GDM1 (cell line): Measurements from ENCODE around the gene PFDN6.

Source experiments
- DNase-seq: peaks from one replicate; lab custom pipeline; 2025; lab: John Stamatoyannopoulos, UW

PFDN6 gene

DNA sequence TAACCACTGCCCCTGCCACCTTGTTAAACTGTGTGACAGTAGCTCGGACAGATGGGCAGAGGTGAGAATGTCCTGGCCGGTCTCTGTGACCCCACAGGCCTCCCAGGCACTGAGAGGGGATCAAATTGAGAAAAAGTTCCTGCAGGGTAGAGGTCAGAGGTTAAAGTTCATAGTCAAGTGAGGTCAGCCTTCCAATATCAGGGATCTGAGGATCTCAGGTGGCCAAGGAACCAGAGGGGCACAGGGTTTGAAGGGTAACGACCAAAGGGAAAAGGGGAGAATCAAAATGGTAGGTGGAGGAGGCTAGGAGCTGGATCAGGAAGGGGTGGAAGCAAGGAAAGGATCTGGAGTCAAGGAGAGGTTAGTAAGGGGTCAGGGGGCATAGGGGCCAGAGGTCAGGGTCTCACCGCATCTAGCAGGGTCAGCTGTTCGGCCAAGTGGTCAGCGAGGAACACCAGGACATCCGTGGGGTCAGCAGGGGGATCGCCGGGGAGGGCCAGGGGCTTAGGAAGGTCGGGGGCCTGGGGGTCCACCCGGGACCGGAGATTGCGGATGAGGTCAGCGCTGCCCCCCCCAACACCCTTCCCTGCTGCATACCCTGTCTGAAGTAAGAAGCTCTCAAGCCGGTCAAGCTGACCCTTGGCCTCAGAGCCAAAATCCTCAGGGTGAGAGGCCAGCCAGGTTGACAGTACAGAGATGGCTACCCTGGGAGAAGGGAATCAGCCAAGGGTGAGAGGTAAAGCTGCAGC is 6.4 kb downstream of the PFDN6 start:
- no peak for DNase-seq

DNA sequence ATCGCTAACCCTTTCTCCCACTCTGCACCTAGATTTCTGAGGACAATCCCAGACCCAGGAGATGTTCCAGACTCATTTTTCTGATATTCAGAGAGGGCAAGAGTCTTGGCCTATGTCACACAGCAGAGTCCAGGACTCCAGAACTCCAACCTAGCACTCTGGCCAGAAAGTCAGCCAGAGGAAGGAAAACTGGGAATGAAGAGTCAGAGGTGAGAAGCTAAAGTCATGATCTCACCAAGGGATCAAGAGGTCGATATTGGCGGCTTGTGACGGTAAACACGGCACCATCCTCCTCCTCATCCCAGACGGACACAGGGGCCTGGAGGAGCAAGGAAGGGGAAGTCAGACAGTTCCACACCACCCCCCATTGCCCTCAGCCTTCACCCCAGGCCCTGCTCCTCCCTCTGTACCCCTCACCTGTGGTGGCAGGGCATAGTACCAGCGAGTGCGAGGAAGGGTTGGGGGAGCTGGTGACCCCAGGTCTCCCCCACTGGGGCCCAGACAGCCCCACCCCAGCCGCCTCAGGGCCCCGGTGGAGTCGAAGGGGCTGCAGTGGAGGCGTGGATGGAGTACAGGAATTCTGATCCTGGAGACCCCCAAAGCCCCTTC is 7.5 kb downstream of the PFDN6 start:
- no peak for DNase-seq

DNA sequence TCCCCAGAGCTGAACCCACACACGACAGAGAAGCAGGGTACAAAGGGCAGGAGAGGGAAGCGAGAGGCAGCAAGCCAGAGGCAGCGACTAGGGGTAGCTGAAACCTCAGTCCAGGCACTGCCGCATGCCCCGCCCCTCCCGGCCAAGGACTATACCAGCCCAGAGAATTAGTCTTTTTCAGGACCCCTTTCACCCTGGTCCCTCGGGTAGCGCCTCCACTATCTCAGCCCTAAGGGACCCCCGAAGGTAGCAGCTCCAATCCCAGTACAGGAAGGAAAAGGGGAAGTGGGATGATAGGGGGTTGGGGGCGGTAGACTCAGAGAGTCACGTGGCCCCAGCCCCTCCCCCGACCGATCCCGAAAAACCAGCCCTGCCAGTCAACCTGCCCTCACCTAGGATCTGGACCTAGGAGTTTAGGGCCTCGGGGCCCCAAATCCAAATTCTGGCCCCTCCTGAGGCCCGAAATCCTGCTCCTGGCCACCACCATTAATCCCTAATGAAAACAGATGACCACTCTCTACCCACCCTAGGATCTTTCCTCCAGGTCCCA is 8.1 kb downstream of the PFDN6 start:
- DNase-seq, result no peak

DNA sequence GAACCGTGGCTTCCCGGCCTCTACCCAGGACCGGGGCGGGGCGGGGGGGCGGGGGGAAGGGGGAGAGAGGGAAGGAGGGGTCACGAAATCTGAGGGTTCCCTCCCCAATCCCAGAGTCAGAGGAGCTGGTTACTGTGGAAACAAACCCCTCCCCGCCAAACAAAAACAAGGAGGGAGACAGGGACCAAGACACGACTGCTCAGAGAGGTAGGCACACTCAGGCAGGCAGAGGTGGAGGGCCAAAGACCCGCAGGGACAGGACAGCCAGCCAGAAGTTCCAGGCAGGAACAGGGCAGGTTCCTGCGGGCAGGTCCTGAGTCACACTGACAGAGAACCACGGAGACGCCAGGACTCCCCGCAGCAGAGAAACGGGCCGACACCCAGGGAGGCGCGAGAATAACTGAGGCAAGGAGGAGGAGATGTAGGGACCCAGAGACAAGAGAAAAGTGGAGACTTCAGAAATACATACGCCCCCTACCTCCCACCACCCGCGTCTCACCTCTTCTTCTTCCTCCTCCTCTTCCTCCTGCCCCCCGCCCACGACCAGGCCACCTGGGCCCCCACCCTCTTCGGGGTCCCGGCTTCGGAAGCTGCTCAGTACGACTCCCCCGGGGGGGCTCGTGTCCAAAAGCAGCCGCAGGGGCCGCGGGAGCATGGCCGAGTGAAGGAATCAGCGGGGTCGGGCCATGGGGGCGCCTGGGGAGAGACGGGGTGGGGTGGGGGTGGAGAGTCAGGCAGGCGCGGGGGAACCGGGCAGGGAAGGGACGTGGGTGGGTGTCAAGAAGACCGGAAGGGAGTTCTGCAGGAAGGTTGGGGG is 8.8 kb downstream of the PFDN6 start:
- peak; percentile 23 for DNase-seq

DNA sequence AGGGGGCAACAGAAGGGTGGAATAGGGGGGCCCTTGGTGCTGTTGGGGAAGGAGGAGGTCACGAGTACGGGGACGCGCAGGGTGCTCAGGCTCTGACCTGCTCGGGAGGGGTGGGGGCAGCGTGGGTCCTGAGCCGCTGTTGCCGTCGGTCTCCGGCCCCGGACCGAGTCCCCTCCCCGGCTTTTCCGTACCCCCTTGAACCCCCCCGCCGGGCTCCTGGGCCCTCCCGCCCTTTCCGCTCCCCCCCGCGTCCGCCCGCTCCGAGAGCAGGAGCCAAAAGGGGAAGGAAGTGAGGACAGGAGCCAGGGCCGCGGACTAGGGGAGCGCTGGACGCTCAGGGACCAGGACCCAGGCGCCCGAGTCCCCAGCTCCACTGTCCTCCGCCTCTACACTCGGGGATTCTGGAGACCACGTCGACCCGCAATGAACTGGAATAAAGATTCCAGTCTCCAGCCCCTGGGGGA is 9.4 kb downstream of the PFDN6 start, which contains the start of gene RGL2:
TSS of gene RGL2 (minus strand) at position 170 of the 464 bp plus-strand sequence. CDS start 332 bp downstream, outside the sequence.
- DNase-seq, result peak; percentile 77

DNA sequence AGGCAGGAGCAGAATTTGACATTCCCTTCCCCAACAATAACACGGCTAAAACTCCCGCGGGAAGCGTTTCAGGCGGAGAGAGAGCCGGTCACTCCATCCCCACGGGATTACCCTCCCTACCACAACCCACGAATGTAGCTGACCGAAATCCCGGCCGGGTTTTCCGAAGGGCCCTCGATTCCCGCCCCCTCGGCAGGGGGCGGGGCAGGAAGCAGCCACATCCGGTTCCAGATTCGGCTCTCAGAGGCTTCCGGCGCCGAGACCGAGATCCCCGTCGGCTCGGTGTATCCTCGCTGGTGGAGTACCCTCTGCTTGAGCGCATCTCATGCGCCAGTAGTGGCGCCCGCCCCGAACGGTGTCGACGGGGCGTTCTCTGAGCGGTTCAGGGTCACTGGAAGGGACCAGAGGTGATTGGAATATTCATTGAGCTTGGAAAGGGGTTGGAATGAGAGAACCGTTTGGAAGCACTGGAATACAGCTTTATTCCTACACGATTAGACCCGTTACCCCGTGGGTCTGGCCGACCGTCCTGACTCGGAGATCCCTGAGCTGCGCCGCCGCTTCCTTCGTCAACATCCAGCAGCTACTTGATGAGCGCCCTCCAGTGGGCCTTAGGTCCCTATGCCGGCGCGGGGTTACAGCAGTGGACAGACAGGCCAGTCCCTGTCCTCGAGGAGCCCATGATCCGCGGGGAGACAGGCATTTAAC is 10.0 kb downstream of the PFDN6 start:
- peak; percentile 88 for DNase-seq

DNA sequence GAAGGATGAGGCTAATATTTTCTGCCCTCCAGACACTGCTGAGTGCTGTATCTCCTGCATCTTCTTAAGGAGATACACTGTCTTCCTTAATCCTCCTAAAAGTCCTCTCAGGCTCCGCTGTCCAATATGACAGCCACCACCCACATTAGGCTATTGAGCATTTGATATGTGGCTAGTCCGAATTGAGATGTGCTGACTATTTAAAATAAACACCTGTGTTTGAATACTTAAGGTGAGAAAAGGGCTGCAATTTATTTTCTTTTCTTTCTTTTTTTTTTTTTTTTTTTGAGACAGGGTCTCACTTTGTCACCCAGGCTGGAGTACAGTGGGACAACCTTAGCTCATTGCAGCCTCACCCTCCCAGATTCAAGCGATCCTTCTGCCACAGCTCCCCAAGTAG is 12.5 kb downstream of the PFDN6 start:
- no peak for DNase-seq

DNA sequence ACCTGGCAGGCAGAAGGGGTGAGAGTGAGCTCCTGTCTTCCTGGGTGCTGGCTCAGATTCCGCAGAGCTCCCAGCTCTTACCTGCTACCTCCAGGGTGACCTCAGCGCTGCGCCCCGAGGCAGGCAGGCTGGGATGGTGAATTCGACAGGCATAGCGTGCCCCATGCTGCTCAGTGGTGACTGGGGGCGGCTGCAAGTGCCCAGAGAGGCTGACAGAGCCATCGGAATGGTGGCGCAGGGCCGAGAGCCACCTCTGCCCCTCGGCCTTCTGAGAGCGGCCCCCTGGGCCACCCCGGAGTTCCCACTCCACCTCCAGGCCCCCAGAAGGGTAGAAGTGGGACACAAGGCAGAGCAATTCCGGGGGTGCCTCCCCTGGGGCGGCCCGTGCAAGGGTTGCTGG is 14.8 kb downstream of the PFDN6 start:
- no peak for DNase-seq

DNA sequence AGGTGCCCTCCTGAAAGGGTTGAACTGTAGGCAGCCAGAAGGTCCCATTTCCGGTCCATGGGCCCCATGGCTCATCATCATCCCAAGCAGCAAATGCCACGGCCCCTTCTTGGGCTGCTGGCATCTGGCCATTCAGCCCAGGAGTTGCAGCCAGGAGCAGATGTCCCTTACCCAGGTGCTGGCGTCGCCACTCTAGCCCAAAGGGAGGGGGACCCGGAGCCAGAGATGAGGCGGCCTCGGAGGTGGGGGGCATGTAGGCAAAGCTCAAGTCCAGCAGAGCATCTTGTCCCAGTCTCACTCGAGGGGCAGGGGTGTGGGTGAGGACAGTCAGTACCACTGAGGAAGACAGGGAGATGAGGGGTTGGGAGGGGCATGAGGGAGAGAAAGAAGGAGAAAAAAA is 15.7 kb downstream of the PFDN6 start:
- DNase-seq, result no peak

DNA sequence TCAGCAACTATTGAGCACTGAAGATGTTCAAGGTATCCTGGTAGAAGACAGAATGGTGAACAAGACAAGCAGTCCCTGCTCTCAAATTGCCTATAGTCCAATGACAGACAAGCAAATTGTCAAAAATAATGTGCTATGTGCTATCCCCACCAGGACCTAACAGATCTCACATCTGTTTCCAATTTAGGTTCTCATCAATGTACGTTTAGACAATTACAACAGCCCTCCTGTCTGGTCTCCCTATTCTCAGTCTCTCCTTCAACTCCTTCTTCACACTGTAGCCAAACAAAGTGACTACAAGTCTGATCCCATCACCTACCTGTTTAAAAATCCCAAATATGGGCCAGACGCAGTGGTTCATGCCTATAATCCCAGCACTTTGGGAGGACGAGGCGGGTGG is 17.0 kb downstream of the PFDN6 start:
- DNase-seq, result no peak

DNA sequence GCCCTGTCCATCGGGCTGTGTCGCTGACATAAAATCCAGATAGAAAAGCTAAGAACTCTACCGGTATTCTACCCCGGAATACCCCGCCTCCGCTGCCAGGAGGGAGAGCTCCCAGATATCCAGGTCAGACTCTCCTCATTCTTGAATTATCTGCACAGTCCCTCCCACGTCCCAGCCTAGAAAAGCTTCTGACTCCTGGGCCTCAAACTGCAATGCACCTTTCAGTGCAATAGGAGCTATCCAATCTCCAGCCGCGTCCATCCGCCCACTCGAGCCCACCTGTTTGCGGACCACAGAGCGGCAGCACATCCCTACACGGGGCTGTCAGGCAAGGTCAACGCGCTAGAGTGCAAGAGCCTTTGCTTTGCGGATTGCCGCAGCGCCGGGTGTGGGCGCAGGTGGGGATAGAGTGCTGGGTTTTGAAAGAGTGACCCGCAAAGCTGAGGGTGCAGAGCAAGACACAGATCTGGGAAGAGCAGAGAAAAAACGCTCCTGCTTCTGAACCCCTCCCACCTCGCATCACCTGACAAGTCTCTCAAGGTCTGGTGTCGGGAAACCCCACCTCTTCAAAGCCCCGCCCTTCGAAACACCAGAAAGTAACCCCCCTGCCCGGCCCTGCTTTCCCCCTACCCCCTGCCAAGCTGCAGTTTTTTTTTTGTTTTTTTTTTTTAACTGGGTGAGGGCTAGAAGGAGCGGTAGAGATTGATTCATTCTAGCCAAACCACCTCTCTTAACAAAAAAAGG is 23.1 kb downstream of the PFDN6 start:
- DNase-seq, result peak; percentile 33

DNA sequence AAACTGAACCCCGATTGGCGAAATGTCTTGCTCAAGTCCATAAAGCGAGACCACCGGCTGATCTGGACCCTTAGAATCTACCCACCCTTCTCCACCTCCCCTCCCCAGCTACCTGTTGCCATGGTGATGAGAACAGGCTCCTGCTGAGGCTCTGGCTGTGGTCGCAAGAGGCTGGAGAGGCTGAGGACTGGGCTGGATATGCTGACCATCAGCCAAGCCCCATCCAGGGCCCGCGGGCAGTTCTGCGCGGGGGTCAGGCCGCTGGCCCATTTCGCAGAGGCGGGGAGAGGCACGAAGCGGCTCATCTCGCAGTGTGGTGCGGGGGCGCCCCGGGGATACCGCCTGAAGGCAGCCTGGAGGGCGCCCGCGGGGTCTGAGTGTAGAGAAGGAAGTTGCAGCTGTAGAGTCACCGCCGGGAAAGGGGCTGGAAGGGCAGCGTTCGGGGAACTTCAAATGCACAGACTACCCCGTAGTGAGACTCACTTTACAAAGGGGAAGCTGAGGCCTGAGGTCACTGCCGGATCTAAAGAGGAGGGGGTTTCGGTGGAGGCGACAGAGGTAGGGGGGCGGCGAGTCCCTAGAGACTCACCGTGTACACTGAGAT is 23.8 kb downstream of the PFDN6 start:
- peak; percentile 51 for DNase-seq

DNA sequence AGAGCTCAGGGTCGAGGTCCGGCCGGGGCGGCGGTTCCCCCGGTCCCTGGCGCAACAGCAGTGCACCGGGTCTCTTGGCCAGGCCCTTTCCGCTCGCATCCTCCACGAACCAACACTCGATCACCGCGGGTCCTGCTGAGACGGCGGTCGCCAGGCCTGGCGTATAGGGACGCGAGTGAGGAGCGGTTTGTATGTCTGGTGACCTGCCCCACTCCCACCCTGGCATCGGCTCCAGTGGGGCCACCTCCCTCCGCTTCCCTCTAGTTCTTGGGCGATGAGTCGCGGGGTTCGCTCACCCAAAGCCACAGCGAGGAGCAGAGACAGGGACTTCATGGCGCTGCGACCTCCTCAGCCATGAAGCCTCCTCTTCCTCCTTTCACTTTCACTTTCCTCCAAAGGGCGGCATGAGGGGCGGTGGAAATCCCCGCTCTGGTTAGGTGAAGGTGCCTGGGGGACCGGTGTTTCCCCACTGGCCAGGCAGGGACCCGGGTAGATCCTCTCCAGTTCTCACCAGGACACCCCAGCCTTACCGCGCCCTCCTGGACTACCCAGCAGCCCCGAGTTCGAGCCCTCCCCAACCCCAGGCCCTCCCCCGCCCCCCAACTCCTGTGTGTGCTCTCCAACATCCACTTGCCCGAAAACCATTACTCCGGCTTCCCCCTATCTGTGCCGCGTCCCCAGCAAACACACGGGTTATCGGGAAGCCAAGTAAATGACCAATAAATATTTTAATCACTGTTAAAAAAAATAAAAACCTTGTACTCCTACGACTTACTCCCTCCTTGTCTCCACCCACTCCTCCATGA is 24.5 kb downstream of the PFDN6 start, which contains the start of gene TAPBP:
TSS of gene TAPBP (minus strand) at position 370 of the 806 bp plus-strand sequence. CDS start at position 333, 37 bp downstream.
- DNase-seq, result peak; percentile 51

DNA sequence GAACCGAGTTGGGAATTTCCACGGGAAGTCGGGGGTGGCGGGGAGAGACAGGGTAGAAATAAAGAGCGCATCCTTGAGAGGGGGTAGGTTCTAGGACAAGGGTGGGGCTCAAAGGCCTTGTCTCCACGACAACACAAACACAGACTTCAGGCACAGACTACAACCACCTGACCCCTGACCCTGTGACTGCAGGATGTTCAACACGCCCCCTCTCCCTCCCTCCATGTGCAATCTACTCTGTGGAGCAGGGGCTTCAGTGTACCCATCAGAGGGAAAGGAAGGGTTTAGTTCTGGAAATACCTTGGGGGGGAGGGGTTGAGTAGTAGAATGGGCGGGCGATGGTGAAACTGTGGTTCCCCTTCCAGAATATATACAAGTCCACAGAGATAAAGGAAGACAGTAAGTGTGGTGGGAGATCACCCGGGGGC is 25.1 kb downstream of the PFDN6 start:
- peak; percentile 25 for DNase-seq

DNA sequence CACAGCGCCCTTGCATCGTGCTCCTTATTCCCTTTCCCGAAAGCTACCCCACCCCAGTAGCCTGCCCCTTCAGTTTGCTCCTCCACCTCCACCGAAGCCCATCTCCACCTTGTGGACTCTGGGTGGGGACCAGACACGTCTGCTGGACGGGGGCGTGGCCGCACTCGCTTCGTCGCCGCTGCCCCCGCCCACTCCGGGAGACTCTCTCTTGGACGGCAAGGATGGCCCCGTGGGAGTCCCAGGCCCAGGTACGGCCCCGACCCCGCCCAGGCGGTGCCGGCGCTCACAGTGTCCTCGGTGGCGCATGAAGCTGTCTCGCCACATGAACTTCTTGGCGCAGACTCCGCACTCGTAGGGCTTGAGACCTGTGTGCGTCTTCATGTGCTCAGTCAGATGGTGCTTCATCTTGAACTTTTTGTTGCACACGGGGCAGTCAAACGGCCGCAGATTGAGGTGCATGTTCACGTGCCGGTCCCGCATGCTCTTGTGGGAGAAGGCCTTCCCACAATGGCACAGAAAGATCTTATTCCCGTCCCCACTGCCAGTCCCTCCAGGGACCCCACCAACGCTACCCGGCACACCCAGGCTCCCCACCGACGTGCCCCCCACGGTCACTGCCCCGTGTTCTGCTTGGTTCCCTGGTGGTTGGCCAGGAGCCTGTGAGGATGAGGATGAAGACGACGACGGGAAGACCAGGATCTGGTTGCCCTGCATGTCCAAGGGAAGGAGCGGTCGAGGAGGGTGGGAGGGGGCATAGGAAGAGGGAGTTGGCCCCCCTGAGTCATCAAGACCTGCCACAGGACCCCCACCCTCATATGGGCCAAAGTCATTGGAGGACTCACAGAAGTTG is 25.8 kb downstream of the PFDN6 start:
- DNase-seq, result no peak

DNA sequence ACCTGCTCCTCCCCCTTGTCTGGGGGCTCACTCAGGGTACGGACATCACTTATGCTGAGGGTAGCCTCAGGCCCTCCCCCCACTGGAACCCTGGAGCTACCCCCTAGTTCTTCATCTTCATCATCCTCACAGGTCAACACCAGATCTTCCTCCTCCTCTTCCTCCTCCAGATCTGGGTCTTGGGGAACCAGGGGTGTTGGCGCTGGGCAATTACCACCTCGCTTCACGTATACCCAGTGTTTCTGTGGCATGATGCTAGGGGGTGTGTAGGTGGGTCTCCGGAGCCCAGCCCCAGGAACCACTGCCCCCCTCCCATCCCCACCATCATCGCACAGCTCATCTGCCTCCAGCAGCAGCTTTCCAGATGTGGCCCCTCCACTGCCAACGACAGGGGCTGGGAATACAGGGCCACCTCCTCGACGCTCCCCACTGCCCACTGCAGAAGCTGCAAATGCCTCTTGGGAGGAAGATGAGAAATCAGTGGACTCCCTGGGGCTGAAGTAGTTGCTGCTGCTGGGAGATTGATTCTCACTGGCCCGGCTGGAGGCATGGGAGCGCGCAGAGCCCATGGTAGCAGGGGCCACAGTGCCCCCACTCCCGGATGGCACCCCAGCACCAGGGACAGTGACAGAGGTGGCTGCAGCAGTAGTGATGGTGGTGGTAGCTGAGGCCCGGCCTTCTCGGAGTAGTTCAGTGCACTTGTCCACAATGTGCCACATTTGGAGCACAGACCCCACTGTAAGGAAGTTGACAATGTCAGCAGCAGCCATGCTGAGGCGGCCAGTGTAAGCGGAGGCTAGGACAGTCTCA is 26.6 kb downstream of the PFDN6 start:
- DNase-seq, result no peak

DNA sequence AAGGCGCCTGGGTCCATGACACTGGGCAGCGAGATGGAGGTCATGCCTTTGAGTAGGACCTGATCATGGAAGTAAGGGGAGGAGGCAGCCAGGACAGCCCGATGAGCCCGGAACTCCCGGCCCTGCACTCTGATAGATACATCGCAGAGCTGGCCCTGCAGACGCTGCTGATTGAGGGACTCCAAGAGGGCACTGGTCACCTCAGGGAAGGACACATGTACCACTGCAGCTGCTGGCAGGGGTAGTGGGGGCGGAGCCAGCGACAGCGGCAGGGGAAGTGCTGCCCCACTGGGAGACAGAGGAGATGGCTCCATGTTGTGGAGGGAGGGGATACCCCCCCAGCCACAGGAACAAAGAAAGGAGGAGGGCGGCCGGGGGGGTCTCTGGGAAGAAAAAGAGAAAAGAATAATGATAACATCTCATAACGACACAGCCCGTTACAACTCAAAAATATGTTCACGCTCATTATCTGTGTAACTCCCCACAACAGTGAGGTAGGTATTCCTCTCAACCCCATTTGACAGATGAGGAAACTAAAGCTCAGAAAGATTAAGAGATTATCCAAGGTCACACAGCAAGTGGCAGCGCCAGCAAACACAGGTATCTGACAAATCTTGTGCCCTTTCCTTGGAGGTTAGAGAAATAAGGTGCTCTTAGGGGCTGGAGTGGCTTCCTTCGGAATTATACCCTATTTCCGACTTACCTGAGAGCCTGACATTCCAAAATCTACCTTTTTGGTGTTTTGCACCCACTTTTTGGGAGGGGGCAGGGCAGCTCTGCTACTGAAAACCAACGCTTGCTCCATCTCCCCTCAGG is 27.4 kb downstream of the PFDN6 start:
- DNase-seq, result no peak
